Measurements from ENCODE around the gene GRIN1. TPM values are rescaled to one million over a fixed set of nuclear protein-coding genes. Genes with fewer than 3 reads are reported as not detected.

GRIN1 gene
- total RNA-seq, 1 donor from 2014 or later, result not detected

DNA sequence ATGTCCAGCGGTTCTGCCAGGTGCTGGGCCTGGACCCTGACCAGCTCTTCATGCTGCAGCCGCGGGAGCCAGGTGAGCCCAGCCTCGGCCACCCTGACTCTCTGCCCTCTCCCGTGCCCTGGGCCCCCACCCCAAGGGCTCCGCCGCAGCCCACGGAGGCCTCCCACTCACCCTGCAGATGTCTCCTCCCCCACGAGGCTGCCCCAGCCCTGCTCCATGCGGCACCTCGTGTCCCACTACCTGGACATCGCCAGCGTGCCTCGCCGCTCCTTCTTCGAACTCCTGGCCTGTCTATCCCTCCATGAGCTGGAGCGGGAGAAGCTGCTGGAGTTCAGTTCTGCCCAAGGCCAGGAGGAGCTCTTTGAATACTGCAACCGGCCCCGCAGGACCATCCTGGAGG lies 75.7 kb downstream of the GRIN1 start:
- TF ChIP-seq, protein P1, sequence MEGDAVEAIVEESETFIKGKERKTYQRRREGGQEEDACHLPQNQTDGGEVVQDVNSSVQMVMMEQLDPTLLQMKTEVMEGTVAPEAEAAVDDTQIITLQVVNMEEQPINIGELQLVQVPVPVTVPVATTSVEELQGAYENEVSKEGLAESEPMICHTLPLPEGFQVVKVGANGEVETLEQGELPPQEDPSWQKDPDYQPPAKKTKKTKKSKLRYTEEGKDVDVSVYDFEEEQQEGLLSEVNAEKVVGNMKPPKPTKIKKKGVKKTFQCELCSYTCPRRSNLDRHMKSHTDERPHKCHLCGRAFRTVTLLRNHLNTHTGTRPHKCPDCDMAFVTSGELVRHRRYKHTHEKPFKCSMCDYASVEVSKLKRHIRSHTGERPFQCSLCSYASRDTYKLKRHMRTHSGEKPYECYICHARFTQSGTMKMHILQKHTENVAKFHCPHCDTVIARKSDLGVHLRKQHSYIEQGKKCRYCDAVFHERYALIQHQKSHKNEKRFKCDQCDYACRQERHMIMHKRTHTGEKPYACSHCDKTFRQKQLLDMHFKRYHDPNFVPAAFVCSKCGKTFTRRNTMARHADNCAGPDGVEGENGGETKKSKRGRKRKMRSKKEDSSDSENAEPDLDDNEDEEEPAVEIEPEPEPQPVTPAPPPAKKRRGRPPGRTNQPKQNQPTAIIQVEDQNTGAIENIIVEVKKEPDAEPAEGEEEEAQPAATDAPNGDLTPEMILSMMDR (IDR thresholded peaks at IDR 0.05; ENCODE audit: borderline replicate concordance), result no peak
- no peak for DNase-seq
- Histone ChIP-seq H3K9me3 (replicated peaks) (no peaks in the 10 kb centered on the region), H3K4me3 (no peak overlapping the region), H3K36me3 (peaks cover 15% of the 10 kb centered on the region), H3K27ac (replicated peaks) (no peak overlapping the region), H3K27me3 (ENCODE audit: low read depth) (no peaks in the 10 kb centered on the region), H3K4me1 (peaks cover 28% of the 10 kb centered on the region)
- intact Hi-C loops (cut with micrococcal nuclease), result no loop called here

- Histone ChIP-seq H3K9me3 (replicated peaks) (no peaks in the 10 kb centered on the region), H3K4me1 (peaks cover 29% of the 10 kb centered on the region), H3K36me3 (peaks cover 15% of the 10 kb centered on the region), H3K27ac (replicated peaks) (no peak overlapping the region), H3K4me3 (no peak overlapping the region), H3K27me3 (ENCODE audit: low read depth) (no peaks in the 10 kb centered on the region)
- TF ChIP-seq, protein P1 (IDR thresholded peaks at IDR 0.05; ENCODE audit: borderline replicate concordance), result no peak
- intact Hi-C loops (cut with micrococcal nuclease), result no loop called here
- DNase-seq, result no peak
Measured at GRCh38 chr9:137215196-137215986, 76.4 kb downstream of the GRIN1 start.

- intact Hi-C loops (cut with micrococcal nuclease), result no loop called here
- Histone ChIP-seq H3K27ac (replicated peaks) (no peak overlapping the region), H3K36me3 (peaks cover 15% of the 10 kb centered on the region), H3K4me1 (peaks cover 37% of the 10 kb centered on the region), H3K4me3 (no peak overlapping the region), H3K27me3 (ENCODE audit: low read depth) (no peaks in the 10 kb centered on the region), H3K9me3 (replicated peaks) (no peaks in the 10 kb centered on the region)
- DNase-seq, result no peak
- TF ChIP-seq, protein P1 (IDR thresholded peaks at IDR 0.05; ENCODE audit: borderline replicate concordance), result no peak
Measured at GRCh38 chr9:137216188-137216965, 77.4 kb downstream of the GRIN1 start.

GRCh38 chr9:137217276-137218211 lies 78.6 kb downstream of the GRIN1 start:
- Histone ChIP-seq H3K27me3 (ENCODE audit: low read depth) (no peaks in the 10 kb centered on the region), H3K4me1 (peaks cover 45% of the 10 kb centered on the region), H3K4me3 (peak overlapping the region; percentile 59), H3K27ac (replicated peaks) (peak overlapping the region; percentile 66), H3K9me3 (replicated peaks) (no peaks in the 10 kb centered on the region), H3K36me3 (peaks cover 15% of the 10 kb centered on the region)
- intact Hi-C loops (cut with micrococcal nuclease), result no loop called here
- TF ChIP-seq, protein P1 (IDR thresholded peaks at IDR 0.05; ENCODE audit: borderline replicate concordance), result no peak
- peak; percentile 75 for DNase-seq

DNA sequence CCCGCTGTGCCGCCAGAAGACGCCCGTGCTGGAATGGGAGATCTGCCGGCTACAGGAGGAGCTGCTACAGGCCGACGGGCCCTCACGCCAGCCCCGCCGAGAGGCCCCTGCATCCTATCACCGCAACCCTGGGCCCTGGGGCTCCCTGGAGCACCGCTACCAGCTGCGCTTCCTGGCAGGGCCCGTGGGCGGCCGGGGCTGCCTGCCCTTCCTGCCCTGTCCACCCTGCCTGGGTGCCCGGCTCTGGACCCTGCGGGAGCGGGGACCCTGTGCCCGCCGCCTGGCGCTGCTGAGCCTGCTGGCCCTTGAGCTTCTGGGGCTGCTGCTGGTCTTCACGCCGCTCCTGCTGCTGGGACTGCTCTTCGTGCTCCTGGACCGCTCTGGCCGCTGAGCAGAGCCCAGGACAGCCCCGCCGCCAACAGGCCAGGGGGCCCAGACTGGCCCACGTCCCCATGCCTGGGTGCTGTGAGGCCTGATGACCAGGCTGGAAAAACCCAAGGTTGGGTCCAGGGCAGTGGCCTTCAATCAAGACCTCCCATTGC lies 79.3 kb downstream of the GRIN1 start:
- Histone ChIP-seq H3K27me3 (ENCODE audit: low read depth) (no peaks in the 10 kb centered on the region), H3K36me3 (peaks cover 15% of the 10 kb centered on the region), H3K27ac (replicated peaks) (peak overlapping the region; percentile 66), H3K4me1 (peaks cover 52% of the 10 kb centered on the region), H3K4me3 (peak overlapping the region; percentile 59), H3K9me3 (replicated peaks) (no peaks in the 10 kb centered on the region)
- TF ChIP-seq, protein P1 (IDR thresholded peaks at IDR 0.05; ENCODE audit: borderline replicate concordance), result no peak
- DNase-seq, result no peak
- intact Hi-C loops (cut with micrococcal nuclease), result no loop called here

Data from left ventricle myocardium inferior (tissue), 1 donor.